GM21825 (cell line): ENCODE measurements around the gene KIF26B.
"Not testable (repeated sequence)": the region's sequence is repeated elsewhere in the genome, so short reads cannot be mapped to it uniquely, and the experiment has no call there.

Experiments used
- ATAC-seq: cut with Tn5 transposase; IDR thresholded peaks from one replicate; pipeline ENCODE4 v1.9.1; 2021; ENCODE audit warnings: mild to moderate bottlenecking, moderate library complexity; ENCODE audit not compliant: unreplicated experiment

The KIF26B gene

DNA sequence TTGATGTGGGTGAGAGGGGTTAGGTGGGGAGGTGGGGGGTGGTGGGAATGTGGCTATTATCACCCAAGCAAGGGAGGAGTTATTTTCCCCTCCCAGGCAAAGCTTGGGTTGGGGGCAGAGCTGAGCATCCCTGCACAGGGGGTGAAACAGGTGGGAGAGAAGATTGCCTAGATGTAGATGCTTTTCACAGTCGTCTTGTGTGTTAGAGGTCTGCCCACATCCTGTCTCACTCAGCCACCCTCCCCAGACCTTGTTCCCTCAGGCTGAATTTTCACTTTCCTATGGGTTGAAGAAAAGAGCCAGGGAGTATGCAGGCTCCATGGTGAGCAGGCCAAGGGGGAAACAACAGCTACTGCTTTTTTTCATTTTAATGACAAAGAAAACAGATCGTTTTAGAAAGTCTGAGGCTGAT is 223.5 kb downstream of the KIF26B start:
- no peak for ATAC-seq

- no peak for ATAC-seq
Measured at GRCh38 chr1:245378745-245379144, 224.0 kb downstream of the KIF26B start.

DNA sequence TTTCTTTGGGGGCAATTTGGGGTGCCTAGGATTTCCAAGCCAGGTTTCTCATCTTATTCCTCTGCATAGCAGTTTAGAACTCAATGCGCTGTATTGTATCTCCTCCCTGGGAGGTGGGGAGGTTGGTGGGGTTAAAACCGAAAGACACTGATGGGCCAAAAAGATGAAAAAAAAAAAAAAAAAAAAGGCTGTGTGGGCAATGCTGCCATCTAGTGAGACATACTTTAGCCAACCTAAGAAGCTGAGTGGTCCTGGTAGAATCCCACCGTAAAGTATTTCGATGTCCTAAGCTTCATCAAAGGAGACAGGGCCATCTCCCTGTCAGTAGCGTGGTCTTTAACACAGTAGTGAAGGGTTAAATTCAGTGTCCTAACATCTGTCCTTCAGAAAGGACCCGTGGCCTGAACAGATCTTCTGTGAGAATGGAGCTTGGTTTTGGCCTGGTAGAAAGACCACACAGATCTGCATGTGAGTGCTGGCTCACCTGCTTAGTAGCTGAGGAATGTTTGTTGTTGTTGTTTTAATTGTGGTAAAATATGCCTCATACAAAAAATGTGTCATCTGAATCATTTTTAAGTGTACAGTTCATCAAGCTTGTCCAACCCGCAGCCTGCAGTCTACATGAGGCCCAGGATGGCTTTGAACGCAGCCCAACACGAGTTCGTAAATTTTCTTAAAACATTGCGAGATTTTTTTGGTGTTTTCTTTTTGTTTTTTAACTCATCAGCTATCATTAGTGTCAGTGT is 226.2 kb downstream of the KIF26B start:
- no peak for ATAC-seq

- no peak for ATAC-seq
Measured at GRCh38 chr1:245382981-245383380, 228.2 kb downstream of the KIF26B start.

- no peak for ATAC-seq
Measured at GRCh38 chr1:245383396-245384330, 228.9 kb downstream of the KIF26B start.

DNA sequence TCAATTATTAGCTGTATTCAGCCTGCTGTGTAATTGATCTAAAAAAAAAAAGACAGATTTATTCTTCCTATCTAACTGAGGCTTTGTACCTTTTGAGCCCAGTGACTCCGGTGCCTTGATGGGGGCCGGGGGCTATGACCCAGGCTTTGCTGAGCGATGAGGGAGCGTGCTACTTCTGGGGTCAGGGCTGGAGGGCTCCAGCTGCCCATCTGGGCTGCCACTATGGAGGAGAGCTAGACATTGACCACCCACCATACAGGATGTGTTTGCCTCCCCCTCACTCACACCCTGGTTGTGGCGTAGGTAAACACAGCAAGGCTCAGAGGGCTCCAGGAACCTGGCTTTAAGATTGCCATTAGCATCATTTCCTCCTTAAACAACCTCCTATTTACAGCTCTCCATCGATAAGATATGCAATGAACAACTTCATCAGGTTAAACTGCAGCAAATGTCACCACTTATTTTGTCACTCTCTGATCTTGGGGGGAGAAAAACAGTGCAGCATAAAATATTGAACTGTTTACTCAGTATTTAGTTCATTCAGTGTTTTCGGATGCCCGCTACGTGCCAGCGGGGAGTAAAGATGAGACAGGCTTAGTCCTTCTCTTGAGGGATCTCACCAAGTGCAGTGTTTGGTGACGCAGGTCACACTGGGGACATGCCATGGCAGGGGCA is 231.6 kb downstream of the KIF26B start:
- no peak for ATAC-seq

GRCh38 chr1:245388687-245389086 is 233.9 kb downstream of the KIF26B start:
- ATAC-seq = no peak

DNA sequence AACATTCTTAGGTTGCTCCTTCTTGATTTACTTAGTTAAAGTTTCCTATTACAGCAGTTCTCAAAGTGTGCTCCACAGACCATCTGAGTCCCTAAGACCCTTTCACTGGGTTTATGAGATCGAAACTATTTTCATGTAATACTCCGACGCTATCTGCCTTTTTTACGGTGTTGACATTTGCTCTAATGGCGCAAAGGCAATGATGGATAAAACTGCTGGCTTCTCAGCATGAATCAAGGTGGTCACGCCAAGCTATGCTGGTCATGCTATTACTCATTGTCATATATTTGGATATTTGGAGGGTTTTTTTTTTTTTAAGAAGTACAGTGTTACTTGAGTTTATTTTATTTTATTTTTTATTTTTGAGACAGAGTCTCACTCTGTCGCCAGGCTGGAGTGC is 235.1 kb downstream of the KIF26B start:
- no peak for ATAC-seq

GRCh38 chr1:245390975-245391374 is 236.2 kb downstream of the KIF26B start:
- no peak for ATAC-seq

GRCh38 chr1:245393694-245394093 is 238.9 kb downstream of the KIF26B start:
- ATAC-seq = no peak

DNA sequence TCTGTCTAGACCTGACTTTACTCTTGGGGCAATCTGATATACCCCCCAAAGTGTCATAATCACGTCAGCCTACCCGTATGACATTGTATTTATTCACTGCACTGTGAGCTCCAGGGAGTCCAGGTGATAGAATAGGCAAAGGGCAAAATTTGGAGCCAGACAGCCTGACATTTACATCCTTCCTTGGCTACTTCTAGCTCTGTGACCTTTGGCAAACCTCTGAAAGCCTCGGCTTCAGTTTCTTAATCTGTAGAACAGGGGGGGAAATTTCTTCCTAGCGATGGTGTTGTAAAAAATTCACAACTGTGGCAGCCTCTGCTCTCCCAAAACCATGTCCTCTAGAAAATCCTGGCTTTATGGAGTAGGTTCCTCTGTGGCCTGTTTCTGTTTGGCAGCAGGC is 240.9 kb downstream of the KIF26B start:
- ATAC-seq = no peak

- no peak for ATAC-seq
Measured at GRCh38 chr1:245396615-245397014, 241.8 kb downstream of the KIF26B start.

DNA sequence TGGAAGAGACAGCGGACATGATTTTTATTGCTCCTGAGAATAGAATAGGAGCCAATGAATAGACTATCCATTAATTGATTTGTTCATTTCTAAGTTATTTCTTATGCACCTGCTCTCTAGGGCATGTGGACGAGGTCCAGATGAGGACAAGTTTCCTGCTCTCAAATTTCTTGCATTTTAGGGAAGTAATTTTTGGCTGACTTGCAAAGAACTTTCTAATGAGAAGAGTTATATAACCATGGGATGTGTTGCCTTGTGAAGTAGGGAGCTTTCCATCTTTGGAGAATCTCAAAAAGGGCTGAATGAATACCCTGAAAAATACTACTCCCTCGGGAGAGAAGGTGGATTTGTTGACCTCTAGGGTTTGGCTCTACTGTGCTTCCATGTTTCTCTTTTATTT is 243.0 kb downstream of the KIF26B start:
- no peak for ATAC-seq

DNA sequence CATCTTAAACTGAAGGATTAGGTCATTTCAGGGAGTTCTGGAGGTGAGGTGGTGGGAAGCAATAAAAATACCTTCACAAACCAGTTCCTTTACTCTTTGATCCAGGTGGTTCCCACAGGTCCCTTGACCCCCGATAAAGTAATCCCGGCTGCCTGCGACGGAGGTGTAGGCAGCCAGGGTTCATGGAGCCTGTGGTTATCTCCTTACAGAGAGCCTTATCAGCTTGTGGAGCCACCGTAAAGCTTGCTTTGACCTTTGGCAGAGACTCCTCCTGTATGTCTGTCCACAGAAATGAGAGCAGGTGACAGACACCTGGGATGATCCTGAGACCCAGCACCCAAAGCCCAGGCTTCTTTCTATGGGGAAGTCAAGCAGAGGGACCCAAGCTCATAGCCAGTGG is 243.4 kb downstream of the KIF26B start:
- no peak for ATAC-seq

GRCh38 chr1:245401881-245402587 is 247.2 kb downstream of the KIF26B start:
- no peak for ATAC-seq

- ATAC-seq = not testable (repeated sequence)
Measured at GRCh38 chr1:245402998-245403397, 248.2 kb downstream of the KIF26B start.

GRCh38 chr1:245404527-245404926 is 249.7 kb downstream of the KIF26B start:
- ATAC-seq = no peak

DNA sequence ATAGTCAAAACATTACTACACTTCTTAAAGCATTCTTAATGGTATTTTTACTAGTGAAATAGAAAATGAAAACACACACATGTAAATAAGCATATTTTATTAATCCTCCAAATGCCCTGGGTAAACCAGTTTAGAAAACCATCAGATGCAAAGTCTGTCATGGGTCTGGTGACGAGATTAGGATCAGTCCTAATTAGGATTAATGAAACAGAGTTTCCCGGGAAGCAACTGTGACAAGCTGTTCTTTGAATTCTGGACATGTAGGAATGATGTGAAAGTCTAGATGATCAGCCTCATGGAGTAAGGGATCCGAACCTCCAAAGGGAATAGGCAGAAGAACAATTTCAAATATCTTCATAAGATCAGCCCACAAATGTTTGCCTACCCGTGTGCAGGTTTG is 250.2 kb downstream of the KIF26B start:
- no peak for ATAC-seq

GRCh38 chr1:245406426-245406825 is 251.6 kb downstream of the KIF26B start:
- no peak for ATAC-seq

DNA sequence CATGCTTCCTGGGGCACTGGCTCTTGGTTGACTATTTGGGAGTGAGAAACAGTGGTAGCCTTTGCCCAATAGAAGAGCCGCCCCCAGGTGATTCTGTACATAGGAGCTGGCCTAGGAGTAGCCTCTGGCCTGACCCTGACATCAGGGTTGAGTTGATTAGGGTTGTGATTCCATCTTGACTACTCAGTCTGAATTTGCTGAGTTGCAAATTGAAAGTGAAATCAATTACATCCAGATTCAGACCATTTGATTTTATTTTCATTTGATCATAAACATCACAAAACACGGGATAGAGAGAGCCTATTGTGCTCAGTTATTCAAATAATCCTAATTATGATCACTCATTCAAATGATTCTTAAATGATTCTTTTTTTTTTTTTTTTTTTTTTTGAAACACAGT is 253.2 kb downstream of the KIF26B start:
- ATAC-seq = no peak
